ENCODE data around the gene B3GALNT1.

GRCh38 chr3:161066930-161067329, 38.2 kb downstream of the B3GALNT1 start:
- no peak for TF ChIP-seq CTCF (IDR thresholded peaks at IDR 0.05)
- no peak for TF ChIP-seq POLR2A (IDR thresholded peaks at IDR 0.05)
- TF ChIP-seq POLR2AphosphoS5 (IDR thresholded peaks at IDR 0.05) = no peak
